K562 (cell line): ENCODE data around the gene HEMK1. TPM values are rescaled to one million over a fixed set of nuclear protein-coding genes. Genes with fewer than 3 reads are reported as not detected.

Source experiments
- ASH1L ChIP-seq: fragments of 450-650 bp; IDR thresholded peaks from 2 replicates; pipeline ENCODE4 v1.6.1; 2018; ENCODE audit warnings: borderline replicate concordance, mild to moderate bottlenecking, low read depth; ENCODE audit not compliant: partially characterized antibody
- BCL6 ChIP-seq: fragments of 250-450 bp; sonication (Bioruptor Pico); IDR thresholded peaks from 2 replicates; pipeline ENCODE4 v1.4.0; 2020
- CREBBP ChIP-seq: IDR thresholded peaks from one replicate; pipeline ENCODE4 v1.6.1; 2012; ENCODE audit warnings: low read depth, mild to moderate bottlenecking, control low read depth, inconsistent platforms, low read length
- DNMT1 ChIP-seq: fragments of 450-650 bp; IDR thresholded peaks from 2 replicates; pipeline ENCODE4 v1.6.1; 2016; ENCODE audit warnings: antibody characterized with exemption, mild to moderate bottlenecking
- KAT2B ChIP-seq: IDR thresholded peaks from one replicate; pipeline ENCODE4 v1.6.1; 2012; ENCODE audit warnings: low read depth, mild to moderate bottlenecking, control low read depth, inconsistent platforms, low read length, moderate library complexity
- MCM7 ChIP-seq, 2 experiments: fragments of 450-650 bp; IDR thresholded peaks; 2 replicates each; pipeline ENCODE4 v1.6.1; 2016 to 2018
- POLR2G ChIP-seq: fragments of 200-400 bp; formaldehyde crosslinking; IDR thresholded peaks from 2 replicates; pipeline ENCODE4 v1.6.1; 2017; ENCODE audit warnings: low read depth, mild to moderate bottlenecking, antibody characterized with exemption, low read length, moderate library complexity
- RNF219 ChIP-seq: fragments of 250-450 bp; sonication (Bioruptor Pico); IDR thresholded peaks from 2 replicates; pipeline ENCODE4 v1.5.0; 2022; ENCODE audit warnings: mild to moderate bottlenecking
- RUNX1 ChIP-seq: sonication (generic); IDR thresholded peaks from 2 replicates; pipeline ENCODE4 v1.6.1; 2016; ENCODE audit warnings: antibody characterized with exemption, low read depth
- SPI1 ChIP-seq: IDR thresholded peaks from 2 replicates; pipeline ENCODE4 v1.6.1; 2011; ENCODE audit warnings: low read depth, low read length, control low read depth, borderline replicate concordance
- TAF1 ChIP-seq: IDR thresholded peaks from 2 replicates; pipeline ENCODE4 v1.6.1; 2011; ENCODE audit warnings: mild to moderate bottlenecking, low read length, moderate library complexity; ENCODE audit not compliant: insufficient read depth, control insufficient read depth, severe bottlenecking; ENCODE audit errors: extremely low read depth
- TAF7 ChIP-seq: fragments of 450-650 bp; IDR thresholded peaks from 2 replicates; pipeline ENCODE4 v1.6.1; 2016; ENCODE audit warnings: missing genetic modification characterization, missing compliant biosample characterization
- TEAD4 ChIP-seq, 2 experiments: sonication (generic) in 1 of 2; formaldehyde crosslinking in 1 of 2; IDR thresholded peaks; 2 replicates each; pipeline versions ENCODE4 v1.6.1 to v1.8.0; 2012 to 2022; ENCODE audit warnings: borderline replicate concordance in 1 of 2, inconsistent platforms in 1 of 2, low read length in 1 of 2, mild to moderate bottlenecking in 1 of 2, missing genetic modification reagents in 1 of 2
- THAP7 ChIP-seq: fragments of 250-450 bp; sonication (Bioruptor Pico); IDR thresholded peaks from 2 replicates; pipeline ENCODE4 v1.5.0; 2021
- TRIM24 ChIP-seq, 2 experiments: fragments of 450-650 bp; IDR thresholded peaks; 2 replicates each; pipeline ENCODE4 v1.6.1; 2016
- ZBTB12 ChIP-seq: fragments of 250-450 bp; sonication (Bioruptor Pico); IDR thresholded peaks from 2 replicates; pipeline ENCODE4 v1.4.0; 2020
- ZNF184 ChIP-seq: sonication (generic); formaldehyde crosslinking; IDR thresholded peaks from 2 replicates; pipeline ENCODE4 v1.5.0; 2020; ENCODE audit warnings: missing genetic modification reagents
- ZNF224 ChIP-seq: sonication (generic); formaldehyde crosslinking; IDR thresholded peaks from 2 replicates; pipeline ENCODE4 v1.8.0; 2022; ENCODE audit warnings: mild to moderate bottlenecking, missing genetic modification reagents
- ZNF347 ChIP-seq: fragments of 450-650 bp; formaldehyde crosslinking; IDR thresholded peaks from 2 replicates; pipeline ENCODE4 v1.4.0; 2020; ENCODE audit warnings: low read depth, mild to moderate bottlenecking, moderate library complexity
- ZNF354B ChIP-seq: fragments of 250-450 bp; sonication (Bioruptor Pico); IDR thresholded peaks from 2 replicates; pipeline ENCODE4 v1.4.0; 2020
- ZNF778 ChIP-seq: fragments of 450-650 bp; formaldehyde crosslinking; IDR thresholded peaks from 2 replicates; pipeline ENCODE4 v1.4.0; 2020; ENCODE audit warnings: mild to moderate bottlenecking, moderate library complexity
- ZZZ3 ChIP-seq: fragments of 450-650 bp; IDR thresholded peaks from 2 replicates; pipeline ENCODE4 v1.6.1; 2016; ENCODE audit warnings: antibody characterized with exemption, mild to moderate bottlenecking, moderate library complexity
- polyA plus RNA-seq, 8 experiments: library from polyadenylated mRNA; depleted of rRNA in 4 of 8; stranded (reverse) in 5 of 8; unstranded in 3 of 8; fragments of >200 nt; fragmentation: Nextera tagmentation in 2 of 8; fragmentation: Illumina TruSeq in 1 of 8; extraction: Ambion mirVana in 2 of 8; extraction: Trizol in 1 of 8; gene quantifications; 2 replicates each; pipeline versions ENCODE4 v1.2.1 to v1.2.3, GENCODE V29; 2011 to 2014; ENCODE audit warnings: inconsistent platforms in 1 of 8, missing spikeins in 1 of 8
- total RNA-seq, 7 experiments: library from RNA; depleted of rRNA in 6 of 7; stranded (reverse); fragments of >200 nt in 6 of 7; fragmentation: Illumina TruSeq in 2 of 7; extraction: Trizol in 2 of 7; gene quantifications; 2 replicates each; pipeline versions ENCODE4 v1.2.1 to v1.2.3, GENCODE V29; 2011 to 2021; ENCODE audit warnings: low replicate concordance in 1 of 7
- TF ChIP-seq, protein P1 (sequence below): fragments of 450-650 bp; IDR thresholded peaks from 2 replicates; pipeline ENCODE4 v1.6.1; 2018; ENCODE audit warnings: mild to moderate bottlenecking, low read depth; ENCODE audit not compliant: partially characterized antibody
- TF ChIP-seq, protein P2 (sequence below), 2 experiments: fragments of 450-650 bp in 1 of 2; sonication (generic) in 1 of 2; formaldehyde crosslinking; conservative IDR thresholded peaks; 2 replicates each; pipeline versions ENCODE4 v1.4.0 to v1.8.1; 2020 to 2022; ENCODE audit warnings: mild to moderate bottlenecking in 1 of 2, missing genetic modification reagents in 1 of 2

The HEMK1 gene
- total and polyA plus RNA-seq, 9 of the 15 experiments (the other 6 are each of a cell fraction or from before 2014, with no cell fraction given), result 2.0 to 16.8 (median 11.4) TPM

- TF ChIP-seq POLR2G, result no peak
- TF ChIP-seq, protein P1, sequence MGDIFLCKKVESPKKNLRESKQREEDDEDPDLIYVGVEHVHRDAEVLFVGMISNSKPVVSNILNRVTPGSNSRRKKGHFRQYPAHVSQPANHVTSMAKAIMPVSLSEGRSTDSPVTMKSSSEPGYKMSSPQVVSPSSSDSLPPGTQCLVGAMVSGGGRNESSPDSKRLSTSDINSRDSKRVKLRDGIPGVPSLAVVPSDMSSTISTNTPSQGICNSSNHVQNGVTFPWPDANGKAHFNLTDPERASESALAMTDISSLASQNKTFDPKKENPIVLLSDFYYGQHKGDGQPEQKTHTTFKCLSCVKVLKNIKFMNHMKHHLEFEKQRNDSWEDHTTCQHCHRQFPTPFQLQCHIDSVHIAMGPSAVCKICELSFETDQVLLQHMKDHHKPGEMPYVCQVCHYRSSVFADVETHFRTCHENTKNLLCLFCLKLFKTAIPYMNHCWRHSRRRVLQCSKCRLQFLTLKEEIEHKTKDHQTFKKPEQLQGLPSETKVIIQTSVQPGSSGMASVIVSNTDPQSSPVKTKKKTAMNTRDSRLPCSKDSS, result no peak
- TF ChIP-seq CREBBP, result no peak
- TF ChIP-seq TEAD4 (IDR thresholded peaks at IDR 0.05; ENCODE audit: low read length), result no peak
- no peak for TF ChIP-seq TEAD4 (CRISPR knock-in tag; IDR thresholded peaks at IDR 0.05; ENCODE audit: borderline replicate concordance)
- no peak for TF ChIP-seq ZNF184 (CRISPR knock-in tag)
- TF ChIP-seq TAF1, result no peak
- TF ChIP-seq, protein P2, sequence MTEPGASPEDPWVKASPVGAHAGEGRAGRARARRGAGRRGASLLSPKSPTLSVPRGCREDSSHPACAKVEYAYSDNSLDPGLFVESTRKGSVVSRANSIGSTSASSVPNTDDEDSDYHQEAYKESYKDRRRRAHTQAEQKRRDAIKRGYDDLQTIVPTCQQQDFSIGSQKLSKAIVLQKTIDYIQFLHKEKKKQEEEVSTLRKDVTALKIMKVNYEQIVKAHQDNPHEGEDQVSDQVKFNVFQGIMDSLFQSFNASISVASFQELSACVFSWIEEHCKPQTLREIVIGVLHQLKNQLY (CRISPR knock-in tag; conservative IDR thresholded peaks at IDR 0.05), result no peak
- no peak for TF ChIP-seq THAP7 (CRISPR knock-in tag)
- no peak for TF ChIP-seq TAF7 (tag)
- no peak for TF ChIP-seq ZBTB12 (CRISPR knock-in tag)
- no peak for TF ChIP-seq KAT2B
- no peak for TF ChIP-seq ZZZ3
- 0 out of 2 replicates have a peak, but pooled peaks have one; percentile 30 for TF ChIP-seq RUNX1
- no peak for TF ChIP-seq ZNF354B (CRISPR knock-in tag)
- no peak for TF ChIP-seq ZNF778 (CRISPR knock-in tag)
- no peak for TF ChIP-seq ZNF347 (CRISPR knock-in tag)
- no peak for TF ChIP-seq MCM7 (IDR thresholded peaks at IDR 0.05)
- TF ChIP-seq TRIM24 (IDR thresholded peaks at IDR 0.05), result peak in 1 of 2 experiments; percentile 20; a peak in 1 of 4 replicates
- TF ChIP-seq RNF219 (CRISPR knock-in tag), result no peak
- TF ChIP-seq BCL6, result no peak
- no peak for TF ChIP-seq DNMT1
- TF ChIP-seq SPI1, result no peak
- TF ChIP-seq ASH1L, result peak; percentile 47
- TF ChIP-seq ZNF224 (CRISPR knock-in tag), result no peak
Observed at GRCh38 chr3:50600141-50600753, 30.9 kb downstream of the HEMK1 start (continued).
